ENCODE results near the gene RCAN1. TPM values are rescaled to one million over a fixed set of nuclear protein-coding genes. Genes with fewer than 3 reads are reported as not detected.
"Not testable (repeated sequence)": the region's sequence is repeated elsewhere in the genome, so short reads cannot be mapped to it uniquely, and the experiment has no call there.

Gene RCAN1
- total and polyA plus RNA-seq, 9 of the 15 experiments (the other 6 are each of a cell fraction or from before 2014, with no cell fraction given): 4.4 to 16.5 (median 12.3) TPM

DNA sequence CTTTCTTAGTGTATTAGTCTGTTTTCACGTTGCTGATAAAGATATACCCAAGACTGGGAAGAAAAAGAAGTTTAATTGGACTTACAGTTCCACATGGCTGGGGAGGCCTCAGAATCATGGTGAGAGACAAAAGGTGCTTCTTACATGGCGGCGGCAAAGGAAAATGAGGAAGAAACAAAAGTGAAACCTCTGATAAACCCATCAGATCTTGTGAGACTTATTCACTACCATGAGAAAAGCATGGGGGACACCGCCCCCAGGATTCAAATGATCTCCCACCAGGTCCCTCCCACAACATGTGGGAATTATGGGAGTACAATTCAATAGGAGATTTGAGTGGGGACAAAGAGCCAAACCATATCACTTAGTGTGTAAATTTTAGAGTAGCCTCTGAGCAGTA lies 46.1 kb downstream of the RCAN1 start:
- H3K27ac ChIP-seq (ENCODE audit: extremely low read depth, low read depth, low read length); H3K9ac ChIP-seq (ENCODE audit: insufficient read depth in 1 of 2, low read depth in 2 of 2, low read length in 2 of 2); H3K4me3 ChIP-seq; H3K79me2 ChIP-seq (ENCODE audit: control insufficient read depth, insufficient read depth, low read length); FAIRE-seq; H3K36me3 ChIP-seq (ENCODE audit: control insufficient read depth, insufficient read depth, low read length); BruUV-seq (replicated peaks); H3K9me3 ChIP-seq (replicated peaks; ENCODE audit: control insufficient read depth, insufficient read depth, low read depth, low read length); H3K27me3 ChIP-seq (ENCODE audit: control insufficient read depth in 2 of 2, insufficient read depth in 2 of 2, low read length in 2 of 2); in situ Hi-C loops (cut with MboI); intact Hi-C loops (cut with micrococcal nuclease); H2AFZ ChIP-seq (ENCODE audit: low read depth, low read length); H4K20me1 ChIP-seq (replicated peaks; ENCODE audit: control insufficient read depth, insufficient read depth, low read length); ATAC-seq; DNase-seq (ENCODE audit: extremely low read depth in 1 of 4, low spot score in 3 of 4); H3K9me1 ChIP-seq (ENCODE audit: control insufficient read depth, insufficient read depth, low read length); H3K4me2 ChIP-seq (ENCODE audit: insufficient read depth, low read length); H3K4me1 ChIP-seq (replicated peaks in 1 of 2; ENCODE audit: control insufficient read depth in 2 of 2, insufficient read depth in 2 of 2, low read length in 2 of 2): not testable (repeated sequence)
- POLR2A ChIA-PET: interaction anchor here (0.5 to 0.8 kb wide), 2 partner anchors 12 to 22 kb away, joined by 3 to 4 read pairs; no protein-coding TSS in a partner anchor
- CTCF ChIA-PET (ENCODE audit: low intra/inter-chr PET ratio): interaction anchor here (0.7 kb wide), 1 partner anchor 30 kb away, joined by 3 read pairs; no protein-coding TSS in a partner anchor
- WGBS (ENCODE audit: insufficient coverage, low coverage, missing lambda C conversion rate): 69% methylated on average over 4 of the region's 4 CpGs
- peak; percentile 81 for TF ChIP-seq ZNF766 (CRISPR knock-in tag; conservative IDR thresholded peaks at IDR 0.05)

DNA sequence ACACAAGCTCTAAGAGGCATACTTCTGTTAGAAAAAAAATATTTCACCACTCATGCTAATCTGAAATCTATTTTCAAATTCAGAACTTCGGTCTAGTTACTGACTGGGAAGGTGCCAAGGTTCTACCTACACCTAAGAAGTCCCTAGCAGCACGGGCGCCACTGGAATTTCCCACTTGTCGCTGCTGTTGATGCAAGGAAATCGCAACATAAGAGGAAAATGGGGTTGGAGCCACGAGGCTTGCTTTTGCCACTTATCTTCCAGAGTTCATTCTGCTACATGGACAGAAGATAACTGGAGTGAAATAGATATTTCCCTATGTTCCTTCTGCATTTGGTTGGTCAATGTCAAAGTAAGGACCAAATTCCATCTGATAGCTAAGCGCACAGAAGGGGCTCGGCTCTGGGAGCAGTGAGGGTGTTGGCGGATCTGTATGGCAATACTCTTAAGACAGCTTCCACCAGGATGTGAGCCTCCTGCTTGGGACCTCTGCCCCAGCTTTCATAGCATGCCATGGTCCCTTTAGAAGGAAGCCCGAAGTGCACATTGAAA lies 47.2 kb downstream of the RCAN1 start:
- no TSS peak for BruUV-seq (replicated peaks)
- WGBS (ENCODE audit: insufficient coverage, low coverage, missing lambda C conversion rate): 57% methylated on average over 10 of the region's 10 CpGs
- Histone ChIP-seq H3K4me2 (ENCODE audit: insufficient read depth, low read length) (no peak overlapping the region), H3K4me1 (replicated peaks in 1 of 2; ENCODE audit: control insufficient read depth in 2 of 2, insufficient read depth in 2 of 2, low read length in 2 of 2) (no peaks in the 10 kb centered on the region; a peak in 1 of 5 replicates), H3K9me1 (ENCODE audit: control insufficient read depth, insufficient read depth, low read length) (no peaks in the 10 kb centered on the region), H3K4me3 (no peak overlapping the region), H3K27ac (ENCODE audit: extremely low read depth, low read depth, low read length) (no peak overlapping the region), H3K27me3 (ENCODE audit: control insufficient read depth in 2 of 2, insufficient read depth in 2 of 2, low read length in 2 of 2) (peaks cover 0 to 4% of the 10 kb centered on the region in 2 experiments; a peak in 1 of 5 replicates), H3K9ac (ENCODE audit: insufficient read depth in 1 of 2, low read depth in 2 of 2, low read length in 2 of 2) (no peak overlapping the region), H2AFZ (ENCODE audit: low read depth, low read length) (no peak overlapping the region), H3K79me2 (ENCODE audit: control insufficient read depth, insufficient read depth, low read length) (no peaks in the 10 kb centered on the region), H4K20me1 (replicated peaks; ENCODE audit: control insufficient read depth, insufficient read depth, low read length) (no peaks in the 10 kb centered on the region), H3K9me3 (replicated peaks; ENCODE audit: control insufficient read depth, insufficient read depth, low read depth, low read length) (no peaks in the 10 kb centered on the region), H3K36me3 (ENCODE audit: control insufficient read depth, insufficient read depth, low read length) (no peaks in the 10 kb centered on the region)
- in situ Hi-C loops (cut with MboI) (no loop called here), intact Hi-C loops (cut with micrococcal nuclease) (no loop called here)
- CTCF ChIA-PET (ENCODE audit: low intra/inter-chr PET ratio): no interaction called here
- FAIRE-seq (no peak), ATAC-seq (no peak), DNase-seq (ENCODE audit: extremely low read depth in 1 of 4, low spot score in 3 of 4) (no peak)
- TF ChIP-seq, protein P1, sequence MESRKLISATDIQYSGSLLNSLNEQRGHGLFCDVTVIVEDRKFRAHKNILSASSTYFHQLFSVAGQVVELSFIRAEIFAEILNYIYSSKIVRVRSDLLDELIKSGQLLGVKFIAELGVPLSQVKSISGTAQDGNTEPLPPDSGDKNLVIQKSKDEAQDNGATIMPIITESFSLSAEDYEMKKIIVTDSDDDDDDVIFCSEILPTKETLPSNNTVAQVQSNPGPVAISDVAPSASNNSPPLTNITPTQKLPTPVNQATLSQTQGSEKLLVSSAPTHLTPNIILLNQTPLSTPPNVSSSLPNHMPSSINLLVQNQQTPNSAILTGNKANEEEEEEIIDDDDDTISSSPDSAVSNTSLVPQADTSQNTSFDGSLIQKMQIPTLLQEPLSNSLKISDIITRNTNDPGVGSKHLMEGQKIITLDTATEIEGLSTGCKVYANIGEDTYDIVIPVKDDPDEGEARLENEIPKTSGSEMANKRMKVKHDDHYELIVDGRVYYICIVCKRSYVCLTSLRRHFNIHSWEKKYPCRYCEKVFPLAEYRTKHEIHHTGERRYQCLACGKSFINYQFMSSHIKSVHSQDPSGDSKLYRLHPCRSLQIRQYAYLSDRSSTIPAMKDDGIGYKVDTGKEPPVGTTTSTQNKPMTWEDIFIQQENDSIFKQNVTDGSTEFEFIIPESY (CRISPR knock-in tag; IDR thresholded peaks at IDR 0.05): 0 out of 2 replicates have a peak, but pooled peaks have one; percentile 36
- TF ChIP-seq ERF (CRISPR knock-in tag; IDR thresholded peaks at IDR 0.05): no peak
- POLR2A ChIA-PET: interaction anchor here (0.8 kb wide), 1 partner anchor 15 kb away, joined by 3 read pairs; no protein-coding TSS in a partner anchor
